ENCODE data around the gene SLC6A12.
"Not testable (repeated sequence)": the region's sequence is repeated elsewhere in the genome, so short reads cannot be mapped to it uniquely, and the experiment has no call there.

The SLC6A12 gene

GRCh38 chr12:195156-195555 lies 18.8 kb downstream of the SLC6A12 start:
- no peak for DNase-seq

GRCh38 chr12:194276-194675 lies 19.7 kb downstream of the SLC6A12 start:
- no peak for DNase-seq

- DNase-seq = no peak
Observed at GRCh38 chr12:193261-193660, 20.7 kb downstream of the SLC6A12 start.

- no peak for DNase-seq
Observed at GRCh38 chr12:191541-191940, 22.4 kb downstream of the SLC6A12 start.

GRCh38 chr12:190881-191280 lies 23.1 kb downstream of the SLC6A12 start:
- no peak for DNase-seq

- DNase-seq = no peak
Observed at GRCh38 chr12:189622-189962, 24.4 kb downstream of the SLC6A12 start.

GRCh38 chr12:188910-189621 lies 24.9 kb downstream of the SLC6A12 start:
- DNase-seq = no peak

GRCh38 chr12:187986-188909 lies 25.7 kb downstream of the SLC6A12 start:
- not testable (repeated sequence) for DNase-seq

GRCh38 chr12:186006-186625 lies 27.8 kb downstream of the SLC6A12 start:
- no peak for DNase-seq

GRCh38 chr12:185576-185955 lies 28.4 kb downstream of the SLC6A12 start:
- no peak for DNase-seq

- DNase-seq = no peak
Observed at GRCh38 chr12:184811-185575, 29.0 kb downstream of the SLC6A12 start.

GRCh38 chr12:182381-182892 lies 31.5 kb downstream of the SLC6A12 start:
- no peak for DNase-seq

GRCh38 chr12:181921-182320 lies 32.0 kb downstream of the SLC6A12 start:
- no peak for DNase-seq

- DNase-seq = no peak
Observed at GRCh38 chr12:180445-180844, 33.5 kb downstream of the SLC6A12 start.

- DNase-seq = no peak
Observed at GRCh38 chr12:179885-180284, 34.1 kb downstream of the SLC6A12 start.

GRCh38 chr12:179131-179884 lies 34.6 kb downstream of the SLC6A12 start:
- DNase-seq = no peak

- DNase-seq = no peak
Observed at GRCh38 chr12:178829-179109, 35.2 kb downstream of the SLC6A12 start.

GRCh38 chr12:177980-178828 lies 35.8 kb downstream of the SLC6A12 start:
- no peak for DNase-seq

GRCh38 chr12:177336-177979 lies 36.5 kb downstream of the SLC6A12 start:
- DNase-seq = no peak

- DNase-seq = no peak
Observed at GRCh38 chr12:176321-177181, 37.4 kb downstream of the SLC6A12 start.
